Psoas muscle (tissue), 8 donors: ENCODE measurements around the gene PLAC1. TPM values are rescaled to one million over a fixed set of nuclear protein-coding genes. Genes with fewer than 3 reads are reported as not detected.

Experiments
- ATAC-seq, 4 donors: fragments of 200-7000 bp; cut with Tn5 transposase; one replicate each; pipeline ENCODE4 v1.9.1; 2020; ENCODE audit warnings: moderate library complexity in 3 of 4, mild to moderate bottlenecking in 2 of 4
- DNase-seq, 2 donors: peaks; one replicate each; pipeline ENCODE4 v3.0.0-alpha.2; 2020
- H3K27ac ChIP-seq: fragments of 200-600 bp; one replicate; pipeline ENCODE4 v1.8.0; 2022
- H3K27me3 ChIP-seq, 3 donors: fragments of 200-600 bp in 1 of 3; one replicate each; pipeline versions ENCODE4 v1.6.1 to v1.8.0; 2013 to 2022; ENCODE audit warnings: low read length in 2 of 3, mild to moderate bottlenecking in 2 of 3, moderate library complexity in 1 of 3; ENCODE audit not compliant: insufficient read depth in 3 of 3
- H3K36me3 ChIP-seq, 2 donors: fragments of 200-600 bp in 1 of 2; one replicate each; pipeline versions ENCODE4 v1.6.1 to v1.8.0; 2013 to 2022; ENCODE audit warnings: low read depth in 1 of 2, mild to moderate bottlenecking in 1 of 2, moderate library complexity in 1 of 2; ENCODE audit not compliant: insufficient read depth in 1 of 2
- H3K4me1 ChIP-seq: fragments of 200-600 bp; one replicate; pipeline ENCODE4 v1.8.0; 2022
- H3K4me3 ChIP-seq: fragments of 200-600 bp; one replicate; pipeline ENCODE4 v1.8.0; 2022; ENCODE audit warnings: mild to moderate bottlenecking
- H3K9me3 ChIP-seq: fragments of 200-600 bp; one replicate; pipeline ENCODE4 v1.8.0; 2022
- whole genome bisulfite sequencing, 3 donors: extraction: QIAGEN DNeasy Blood & Tissue Kit; methylation state at CpG; one replicate each; pipeline versions ENCODE4 v1.1.6 to v1.1.7; 2013; 5-methylcytosine and 5-hydroxymethylcytosine counted together
- intact Hi-C, 2 donors: fragments of 100-400 bp; cut with DNase I; formaldehyde crosslinking; loops; one replicate each; pipeline versions ENCODE4 v1.11.0 to v1.14.2; 2022
- polyA plus RNA-seq, 3 donors: library from polyadenylated mRNA; stranded (reverse); fragments of 200-250 nt; gene quantifications; one replicate each; pipeline ENCODE4 v1.2.3, GENCODE V29; 2013
- total RNA-seq, 4 donors: library from RNA; stranded (reverse); fragmentation: NEBNext Ultra II Directional in 2 of 4; extraction: Animal tissue kit (Norgen Biotek cat#: 25700) in 2 of 4; gene quantifications; one replicate each; pipeline versions ENCODE4 v1.2.1 to v1.2.4, GENCODE V29; 2021 to 2023
- TF ChIP-seq, protein P1 (sequence below): fragments of 200-600 bp; IDR thresholded peaks from one replicate; pipeline ENCODE4 v1.8.0; 2022; ENCODE audit warnings: antibody characterized with exemption
- donor health status: healthy with polysubstance abuse.
- donor health status: DM: no; HTN: no; CAD: no; lungs with moderate emphysema.
- donor health status: Bipolar disorder and iron deficiency.
- donor health status: healthy.
- donor health status: DM: yes; HTN: yes; CAD: no.
- donor health status: DM: no; HTN: no; CAD: no.
- donor health status: DM: no; HTN: no; CAD: no.
- donor health status: DM: yes; HTN: yes; CAD: no.

Gene PLAC1
- total and polyA plus RNA-seq, 7 donors, result 0.13 to 3.0 (median 0.32) TPM; not detected in 2

DNA sequence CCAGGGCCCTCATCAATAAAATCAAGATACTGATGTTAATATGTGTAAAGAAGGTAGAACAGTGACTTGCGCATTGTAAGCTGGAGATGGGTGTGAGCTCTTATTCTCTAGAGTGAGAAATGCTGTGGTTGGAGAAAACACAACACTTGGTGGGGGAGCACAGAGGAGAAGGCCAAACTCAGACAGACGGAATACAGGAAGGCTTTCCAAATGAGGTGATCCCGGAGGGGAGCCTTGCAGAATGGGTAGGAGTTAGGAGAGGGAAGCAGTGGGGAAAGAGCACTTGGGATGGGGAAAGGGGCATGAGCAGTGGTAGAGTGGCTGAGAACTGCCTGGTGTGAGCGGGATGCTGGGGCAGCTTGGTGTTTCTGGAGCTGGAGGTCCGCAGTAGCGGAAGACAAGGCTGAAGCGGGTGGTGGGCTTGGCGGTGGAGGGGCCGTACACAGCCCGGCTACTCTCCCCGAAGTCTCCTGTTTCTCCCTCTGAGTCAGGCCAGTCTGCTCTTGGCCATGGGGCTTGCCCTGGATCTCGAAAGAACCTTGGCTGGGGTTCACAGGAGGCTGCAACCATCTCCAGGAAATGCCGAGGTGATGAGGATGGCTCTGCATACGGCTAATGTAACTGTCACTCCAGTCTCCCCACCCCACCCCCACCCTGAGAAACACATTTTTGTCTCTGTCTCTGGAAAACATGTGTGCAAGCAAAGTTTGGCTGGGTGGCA lies 11.3 kb upstream of the PLAC1 start:
- H3K27me3 ChIP-seq, result no peaks in the 10 kb centered on the region
- no peak overlapping the region for H3K4me3 ChIP-seq
- WGBS, 3 donors, result 56 to 63% (median 61%) methylated on average over 10 to 14 of the region's 14 CpGs
- no peaks in the 10 kb centered on the region for H3K4me1 ChIP-seq
- ATAC-seq (peak; percentile 88 to 93 (median 90)), DNase-seq (peak; percentile 50 to 64)
- H3K27ac ChIP-seq, result peak overlapping the region; percentile 76
- no peaks in the 10 kb centered on the region for H3K36me3 ChIP-seq
- H3K9me3 ChIP-seq, result no peaks in the 10 kb centered on the region
- intact Hi-C loops, result no loop called here
- TF ChIP-seq, protein P1, sequence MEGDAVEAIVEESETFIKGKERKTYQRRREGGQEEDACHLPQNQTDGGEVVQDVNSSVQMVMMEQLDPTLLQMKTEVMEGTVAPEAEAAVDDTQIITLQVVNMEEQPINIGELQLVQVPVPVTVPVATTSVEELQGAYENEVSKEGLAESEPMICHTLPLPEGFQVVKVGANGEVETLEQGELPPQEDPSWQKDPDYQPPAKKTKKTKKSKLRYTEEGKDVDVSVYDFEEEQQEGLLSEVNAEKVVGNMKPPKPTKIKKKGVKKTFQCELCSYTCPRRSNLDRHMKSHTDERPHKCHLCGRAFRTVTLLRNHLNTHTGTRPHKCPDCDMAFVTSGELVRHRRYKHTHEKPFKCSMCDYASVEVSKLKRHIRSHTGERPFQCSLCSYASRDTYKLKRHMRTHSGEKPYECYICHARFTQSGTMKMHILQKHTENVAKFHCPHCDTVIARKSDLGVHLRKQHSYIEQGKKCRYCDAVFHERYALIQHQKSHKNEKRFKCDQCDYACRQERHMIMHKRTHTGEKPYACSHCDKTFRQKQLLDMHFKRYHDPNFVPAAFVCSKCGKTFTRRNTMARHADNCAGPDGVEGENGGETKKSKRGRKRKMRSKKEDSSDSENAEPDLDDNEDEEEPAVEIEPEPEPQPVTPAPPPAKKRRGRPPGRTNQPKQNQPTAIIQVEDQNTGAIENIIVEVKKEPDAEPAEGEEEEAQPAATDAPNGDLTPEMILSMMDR, result no peak

- intact Hi-C loops, result no loop called here
- no peak overlapping the region for H3K4me3 ChIP-seq
- no peak for ATAC-seq
- H3K36me3 ChIP-seq, result no peaks in the 10 kb centered on the region
- 71 to 78% methylated on average over 1 of the region's 1 CpG; no CpG with 5 or more reads in 1 of the 3 donors for WGBS, 3 donors
- H3K4me1 ChIP-seq, result no peaks in the 10 kb centered on the region
- no peaks in the 10 kb centered on the region for H3K9me3 ChIP-seq
- TF ChIP-seq, protein P1, result no peak
- DNase-seq, result no peak
- H3K27ac ChIP-seq, result no peak overlapping the region
- peaks cover 0 to under 1% (median 0%) of the 10 kb centered on the region in 3 donors for H3K27me3 ChIP-seq
These were observed 5.9 kb upstream of the PLAC1 start for GRCh38 chrX:134664202-134664601.

DNA sequence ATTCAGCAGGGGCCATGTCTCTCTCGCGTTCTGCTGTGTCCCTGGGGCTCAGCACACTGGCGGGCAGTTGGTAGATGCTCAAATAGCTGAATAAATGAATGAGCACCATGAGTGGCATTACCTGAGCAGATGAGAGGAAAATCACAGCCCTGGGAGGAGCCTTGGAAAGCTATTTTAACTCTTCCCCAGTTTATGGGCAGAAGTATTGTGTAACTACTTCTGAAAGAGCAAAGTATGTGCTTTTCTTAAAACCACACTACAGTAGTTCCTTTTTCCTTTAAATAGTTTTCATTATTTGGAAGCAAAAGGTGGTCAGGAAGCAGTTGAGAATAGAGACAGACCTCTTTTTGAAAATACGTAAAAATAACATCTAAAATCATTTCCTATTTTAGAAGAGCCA lies 3.0 kb upstream of the PLAC1 start:
- Histone ChIP-seq H3K9me3 (no peaks in the 10 kb centered on the region), H3K27me3 (peaks cover 0 to 6% (median 0%) of the 10 kb centered on the region in 3 donors), H3K36me3 (no peaks in the 10 kb centered on the region), H3K4me1 (no peaks in the 10 kb centered on the region), H3K27ac (no peak overlapping the region), H3K4me3 (no peak overlapping the region)
- intact Hi-C loops, result no loop called here
- TF ChIP-seq, protein P1, result no peak
- WGBS, 3 donors, result 57 to 77% (median 70%) methylated on average over 4 of the region's 4 CpGs
- ATAC-seq (no peak), DNase-seq (no peak)

GRCh38 chrX:134660627-134661026 lies 2.4 kb upstream of the PLAC1 start:
- ATAC-seq (no peak), DNase-seq (no peak)
- H3K36me3 ChIP-seq, result no peaks in the 10 kb centered on the region
- 38 to 53% (median 45%) methylated on average over 1 of the region's 1 CpG for WGBS, 3 donors
- no peak overlapping the region for H3K27ac ChIP-seq
- H3K4me3 ChIP-seq, result no peak overlapping the region
- H3K4me1 ChIP-seq, result no peaks in the 10 kb centered on the region
- intact Hi-C loops, result no loop called here
- H3K27me3 ChIP-seq, result peaks cover 0 to 6% (median 0%) of the 10 kb centered on the region in 3 donors
- no peaks in the 10 kb centered on the region for H3K9me3 ChIP-seq
- TF ChIP-seq, protein P1, result no peak

- WGBS, 3 donors, result 100% methylated on average over 1 of the region's 1 CpG
- H3K4me1 ChIP-seq, result no peaks in the 10 kb centered on the region
- intact Hi-C loops, result no loop called here
- H3K27me3 ChIP-seq, result peaks cover 0 to 6% (median 0%) of the 10 kb centered on the region in 3 donors
- no peaks in the 10 kb centered on the region for H3K9me3 ChIP-seq
- DNase-seq (no peak), ATAC-seq (no peak)
- no peak overlapping the region for H3K27ac ChIP-seq
- H3K4me3 ChIP-seq, result no peak overlapping the region
- TF ChIP-seq, protein P1, result no peak
- H3K36me3 ChIP-seq, result no peaks in the 10 kb centered on the region
These were observed 1.5 kb upstream of the PLAC1 start for GRCh38 chrX:134659761-134660160.
